Tibial artery (tissue), 4 donors: ENCODE results near the gene OCA2.
A peak's percentile ranks its signal among the peaks of the same experiment; 100 is the strongest.

Experiments used
- DNase-seq, 2 donors: peaks; one replicate each; pipeline ENCODE4 v3.0.0-alpha.2; 2019
- H3K27ac ChIP-seq, 2 donors: fragments of 200-600 bp; sonication (generic) in 1 of 2; 1 replicate in 1 of 2; 2 replicates in 1 of 2; pipeline ENCODE4 v1.5.1; 2018 to 2019; ENCODE audit warnings: mild to moderate bottlenecking in 1 of 2
- H3K27me3 ChIP-seq, 2 donors: fragments of 200-600 bp; sonication (generic) in 1 of 2; one replicate each; pipeline versions ENCODE4 v1.5.1 to v1.6.0; 2016 to 2019
- H3K36me3 ChIP-seq, 3 donors: fragments of 200-600 bp; sonication (generic) in 2 of 3; one replicate each; pipeline ENCODE4 v1.5.1; 2016 to 2019; ENCODE audit warnings: mild to moderate bottlenecking in 2 of 3
- H3K4me1 ChIP-seq, 4 donors: fragments of 200-600 bp; sonication (generic) in 2 of 4; 1 replicate in 3 of 4; 2 replicates in 1 of 4; pipeline ENCODE4 v1.5.1; 2016 to 2019
- H3K4me3 ChIP-seq, 2 donors: fragments of 200-600 bp; sonication (generic) in 1 of 2; 1 replicate in 1 of 2; 2 replicates in 1 of 2; pipeline ENCODE4 v1.5.1; 2018 to 2019; ENCODE audit warnings: mild to moderate bottlenecking in 2 of 2
- H3K9me3 ChIP-seq, 3 donors: fragments of 200-600 bp; sonication (generic) in 1 of 3; one replicate each; pipeline ENCODE4 v1.5.1; 2016 to 2019
- intact Hi-C: fragments of 100-400 bp; cut with DNase I; formaldehyde crosslinking; loops from one replicate; pipeline ENCODE4 v1.15.0; 2023; ENCODE audit warnings: low total_unique reads
- TF ChIP-seq, protein P1 (sequence below), 2 experiments: fragments of 200-600 bp in 1 of 2; fragments of 450-650 bp in 1 of 2; IDR thresholded peaks; one replicate each; pipeline ENCODE4 v1.5.1; 2017 to 2019; ENCODE audit warnings: antibody characterized with exemption in 2 of 2, mild to moderate bottlenecking in 1 of 2, moderate library complexity in 1 of 2

The OCA2 gene

DNA sequence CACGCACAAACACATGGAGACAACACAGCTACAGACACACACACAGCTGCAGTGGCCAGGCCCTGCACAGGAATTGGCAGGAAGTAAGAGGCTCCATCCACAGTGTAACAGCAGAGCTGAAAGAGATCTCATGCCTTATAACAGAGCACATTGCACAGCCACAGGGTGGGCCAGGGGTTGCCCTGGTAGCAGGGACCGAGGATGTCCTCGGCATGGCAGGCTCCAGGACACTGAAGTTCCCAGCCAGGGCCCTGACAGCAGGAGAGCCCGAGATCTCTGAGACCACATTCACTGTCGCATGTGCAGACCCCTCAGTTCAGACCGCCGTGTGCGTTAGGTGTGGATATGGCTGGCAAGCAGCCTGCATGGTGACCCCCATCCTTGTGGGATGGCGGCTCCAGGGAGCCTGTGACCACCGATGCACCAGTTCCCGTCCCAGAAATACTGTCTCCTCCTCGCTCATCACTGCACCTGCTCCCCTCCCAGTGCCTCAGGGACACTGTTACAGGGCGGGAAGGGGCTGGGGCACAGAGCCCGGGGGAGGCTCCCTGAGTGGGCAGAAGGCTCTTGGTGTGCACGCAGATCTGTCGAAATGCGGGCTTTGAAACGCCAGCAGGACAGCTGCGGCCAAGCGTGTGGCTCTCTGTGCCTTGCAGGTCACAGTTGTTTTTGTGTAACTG is 1.5 kb upstream of the OCA2 start:
- TF ChIP-seq, protein P1, sequence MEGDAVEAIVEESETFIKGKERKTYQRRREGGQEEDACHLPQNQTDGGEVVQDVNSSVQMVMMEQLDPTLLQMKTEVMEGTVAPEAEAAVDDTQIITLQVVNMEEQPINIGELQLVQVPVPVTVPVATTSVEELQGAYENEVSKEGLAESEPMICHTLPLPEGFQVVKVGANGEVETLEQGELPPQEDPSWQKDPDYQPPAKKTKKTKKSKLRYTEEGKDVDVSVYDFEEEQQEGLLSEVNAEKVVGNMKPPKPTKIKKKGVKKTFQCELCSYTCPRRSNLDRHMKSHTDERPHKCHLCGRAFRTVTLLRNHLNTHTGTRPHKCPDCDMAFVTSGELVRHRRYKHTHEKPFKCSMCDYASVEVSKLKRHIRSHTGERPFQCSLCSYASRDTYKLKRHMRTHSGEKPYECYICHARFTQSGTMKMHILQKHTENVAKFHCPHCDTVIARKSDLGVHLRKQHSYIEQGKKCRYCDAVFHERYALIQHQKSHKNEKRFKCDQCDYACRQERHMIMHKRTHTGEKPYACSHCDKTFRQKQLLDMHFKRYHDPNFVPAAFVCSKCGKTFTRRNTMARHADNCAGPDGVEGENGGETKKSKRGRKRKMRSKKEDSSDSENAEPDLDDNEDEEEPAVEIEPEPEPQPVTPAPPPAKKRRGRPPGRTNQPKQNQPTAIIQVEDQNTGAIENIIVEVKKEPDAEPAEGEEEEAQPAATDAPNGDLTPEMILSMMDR (IDR thresholded peaks at IDR 0.05), result no peak
- Histone ChIP-seq H3K27me3 (no peaks in the 10 kb centered on the region), H3K4me3 (no peak overlapping the region), H3K27ac (no peak overlapping the region), H3K36me3 (no peaks in the 10 kb centered on the region), H3K9me3 (no peaks in the 10 kb centered on the region), H3K4me1 (peaks cover 0 to 40% (median 29%) of the 10 kb centered on the region in 4 donors)
- intact Hi-C loops, result no loop called here
- DNase-seq, result no peak

DNA sequence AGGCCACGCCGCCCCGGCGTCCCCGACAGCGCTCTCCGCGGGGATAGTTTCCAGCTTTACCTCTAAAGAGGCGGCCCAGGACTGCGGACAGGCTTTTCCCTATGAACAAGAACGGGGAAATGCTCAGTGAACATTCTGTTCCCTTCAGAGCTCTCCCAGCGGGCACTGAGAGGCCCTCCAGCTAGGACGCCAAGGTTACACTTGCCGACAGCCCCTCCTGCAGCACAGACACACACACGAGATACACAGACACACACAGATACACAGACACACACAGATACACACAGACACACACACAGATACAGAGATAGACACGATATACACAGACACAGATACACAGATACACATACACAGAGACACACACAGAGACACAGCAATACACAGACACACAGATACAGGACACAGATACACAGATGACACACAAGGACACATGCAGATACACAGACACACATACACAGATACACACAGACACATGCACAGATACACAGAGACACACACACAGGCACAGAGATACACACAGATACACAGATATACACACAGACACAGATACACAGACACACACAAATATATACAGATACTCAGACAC is 533 bp upstream of the OCA2 start:
- H3K9me3 ChIP-seq, result no peaks in the 10 kb centered on the region
- DNase-seq, result peak in 1 of 2 donors; percentile 85
- H3K27me3 ChIP-seq, result no peaks in the 10 kb centered on the region

DNA sequence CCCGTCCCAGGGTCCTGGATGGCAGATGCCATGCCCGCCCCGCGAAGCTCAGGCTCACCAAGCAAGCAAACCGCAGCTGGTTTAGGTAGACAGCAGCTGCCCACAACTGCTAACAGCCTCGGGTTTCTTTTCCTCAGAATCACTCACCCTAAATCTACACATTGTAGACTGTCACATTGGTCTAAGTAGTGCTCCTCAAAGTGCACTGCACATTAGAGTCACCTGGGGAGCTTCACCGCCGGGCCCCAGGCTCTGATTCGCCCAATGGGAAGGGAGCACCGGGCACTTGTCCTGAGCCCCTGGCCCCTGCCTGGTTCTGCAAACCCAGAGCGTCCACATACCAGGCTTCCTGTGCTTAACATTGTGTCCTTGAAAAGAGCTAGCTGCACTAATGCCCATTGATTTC is 752 bp downstream of the OCA2 start:
- TF ChIP-seq, protein P1 (IDR thresholded peaks at IDR 0.05), result no peak
- Histone ChIP-seq H3K4me1 (peaks cover 0 to 57% (median 44%) of the 10 kb centered on the region in 4 donors), H3K27ac (peak overlapping the region; percentile 75 to 96), H3K27me3 (no peaks in the 10 kb centered on the region), H3K36me3 (no peaks in the 10 kb centered on the region), H3K9me3 (no peaks in the 10 kb centered on the region), H3K4me3 (peak overlapping the region; percentile 41 to 52)
- no peak for DNase-seq
- intact Hi-C loops, result no loop called here

More for the DNA sequence above, 533 bp upstream of the OCA2 start:
- Histone ChIP-seq H3K27ac (peak overlapping the region; percentile 75 to 96), H3K36me3 (no peaks in the 10 kb centered on the region), H3K4me3 (peak overlapping the region; percentile 41 to 52), H3K4me1 (peaks cover 0 to 49% (median 36%) of the 10 kb centered on the region in 4 donors)
- intact Hi-C loops, result no loop called here
- TF ChIP-seq, protein P1 (IDR thresholded peaks at IDR 0.05), result no peak

DNA sequence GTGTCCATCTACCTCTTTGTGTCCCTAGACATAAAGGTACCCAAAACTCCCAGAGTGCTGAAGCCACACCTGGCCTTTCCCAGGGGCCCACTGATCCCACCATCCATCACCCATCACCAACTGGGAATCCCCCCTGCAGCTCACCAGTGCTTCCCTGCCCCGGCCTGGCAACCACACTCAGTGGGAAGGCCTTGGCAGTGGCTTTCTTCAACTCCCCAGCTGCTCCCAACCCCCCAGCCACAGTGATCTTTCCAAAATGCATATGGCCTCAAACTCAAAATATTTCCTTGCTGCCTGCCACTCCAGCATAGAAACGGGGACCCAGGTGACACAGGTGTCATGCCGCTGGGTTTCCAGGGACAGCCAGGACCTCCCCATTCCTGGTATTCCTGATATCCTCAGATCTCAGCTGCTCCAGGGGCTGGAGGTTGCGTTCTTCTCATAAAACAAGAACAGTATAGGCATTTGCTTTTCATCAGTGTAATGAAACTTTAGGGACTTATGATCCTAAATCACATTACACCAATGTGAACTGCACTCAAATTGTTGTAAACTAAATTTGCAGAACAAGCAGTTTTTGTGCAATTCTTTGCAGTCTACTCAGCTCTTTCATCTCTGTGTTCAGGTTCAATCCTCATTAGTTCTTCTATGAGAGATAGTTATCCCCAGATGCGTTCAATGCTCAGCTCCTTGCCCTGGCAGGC is 1.3 kb downstream of the OCA2 start:
- intact Hi-C loops, result no loop called here
- Histone ChIP-seq H3K36me3 (no peaks in the 10 kb centered on the region), H3K4me3 (peak overlapping the region; percentile 52 to 58), H3K27ac (peak overlapping the region; percentile 87 to 96), H3K4me1 (peaks cover 0 to 57% (median 44%) of the 10 kb centered on the region in 4 donors), H3K27me3 (no peaks in the 10 kb centered on the region), H3K9me3 (no peaks in the 10 kb centered on the region)
- TF ChIP-seq, protein P1 (IDR thresholded peaks at IDR 0.05), result no peak
- peak in 1 of 2 donors; percentile 45 for DNase-seq

DNA sequence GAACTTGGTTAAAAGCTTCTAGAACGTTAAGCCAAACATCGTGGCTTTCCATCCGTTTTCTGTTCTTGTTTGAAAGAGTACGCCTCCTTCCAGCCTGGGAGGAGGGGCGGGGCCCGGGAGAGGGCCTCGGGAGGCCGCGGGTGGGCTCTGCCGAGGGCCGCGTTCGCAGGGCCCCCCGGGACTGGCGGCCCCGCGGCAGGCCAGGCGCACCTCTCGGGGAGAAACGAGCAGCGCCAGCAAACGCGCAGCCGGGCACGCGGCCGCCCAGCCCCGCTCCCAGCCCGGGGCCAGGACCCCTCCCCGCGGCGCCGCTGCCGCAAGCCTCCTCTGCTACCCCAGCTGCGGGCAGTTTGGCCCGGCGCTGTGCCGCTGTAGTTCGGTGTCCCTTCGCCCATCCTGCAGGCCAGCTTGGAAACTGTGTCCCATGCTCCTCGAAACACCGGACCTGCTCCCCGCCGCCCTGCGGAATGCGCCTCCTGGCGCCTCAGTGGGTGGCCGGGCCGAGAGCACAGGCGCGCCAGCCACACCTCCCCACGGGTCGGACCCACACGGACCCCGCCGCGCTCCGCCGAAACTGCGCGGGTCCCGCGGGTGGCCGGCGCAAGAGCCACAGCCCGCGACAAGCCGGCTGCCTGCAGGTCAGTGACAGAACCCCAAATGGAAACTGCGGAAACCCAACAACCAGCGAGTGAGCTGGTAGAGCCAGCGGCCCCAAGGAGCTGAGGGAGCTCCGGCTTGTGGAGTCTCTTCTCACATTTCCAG is 2.3 kb downstream of the OCA2 start:
- peak; percentile 18 to 69 for DNase-seq
- Histone ChIP-seq H3K4me1 (peaks cover 0 to 57% (median 44%) of the 10 kb centered on the region in 4 donors), H3K9me3 (no peaks in the 10 kb centered on the region), H3K4me3 (peak overlapping the region; percentile 52 to 58), H3K36me3 (no peaks in the 10 kb centered on the region), H3K27ac (peak overlapping the region; percentile 87 to 96), H3K27me3 (no peaks in the 10 kb centered on the region)
- intact Hi-C loops, result no loop called here
- TF ChIP-seq, protein P1 (IDR thresholded peaks at IDR 0.05), result no peak
